Astrocyte (in vitro differentiated cells and primary cell): ENCODE measurements around the gene ROR2.

Experiments used
- CTCF ChIP-seq: IDR thresholded peaks from 2 replicates; pipeline ENCODE4 v1.5.1; 2011; ENCODE audit warnings: low read depth, mild to moderate bottlenecking, inconsistent platforms, low read length, moderate library complexity; ENCODE audit not compliant: insufficient read depth
- EZH2 ChIP-seq: IDR thresholded peaks from 2 replicates; pipeline ENCODE4 v1.6.1; 2012; ENCODE audit warnings: mild to moderate bottlenecking, low read length, inconsistent platforms; ENCODE audit not compliant: insufficient read depth

DNA sequence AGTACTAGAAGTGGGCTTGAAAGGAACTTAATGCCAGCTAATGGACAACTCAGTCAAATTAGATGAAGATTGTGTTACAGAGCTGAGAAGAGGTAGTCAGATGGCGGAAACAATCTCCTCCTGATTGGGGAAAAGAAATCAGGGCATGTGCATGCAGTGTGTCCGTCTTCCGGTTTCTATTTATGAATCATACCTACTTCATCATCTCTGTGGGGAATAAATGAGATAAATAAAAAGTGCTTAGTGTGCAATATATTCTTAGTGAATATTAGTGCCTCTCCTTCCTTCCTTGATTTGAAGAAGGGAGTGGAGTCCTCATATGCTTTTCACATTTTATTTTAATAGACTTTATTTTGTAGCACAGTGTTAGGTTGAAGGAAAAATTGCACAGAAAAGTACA lies 417.7 kb downstream of the ROR2 start:
- TF ChIP-seq CTCF (no peak), EZH2 (no peak)
